GM12878 (cell line): ENCODE results near the gene TMEM150B. TPM values are rescaled to one million over a fixed set of nuclear protein-coding genes. Genes with fewer than 3 reads are reported as not detected.

Source experiments
- ATAC-seq: fragments of 200-7000 bp; cut with Tn5 transposase; 3 replicates; pipeline ENCODE4 v1.9.1; 2020; ENCODE audit warnings: mild to moderate bottlenecking, moderate library complexity
- BruUV-seq: library from RNA; stranded (reverse); fragments of 400-500 nt; replicated peaks from 2 replicates; lab custom pipeline; 2021; lab: Mats Ljungman, UMichigan
- CTCF ChIA-PET: fragments of 300-600 bp; sonication (Branson Sonifier 250); formaldehyde crosslinking; extraction: SDS; loops from one replicate; lab custom pipeline; 2021; ENCODE audit warnings: inconsistent platforms; lab: Yijun Ruan, JAX
- POLR2A ChIA-PET: fragments of 350-600 bp; formaldehyde crosslinking; extraction: SDS; loops from one replicate; lab custom pipeline; 2021; ENCODE audit warnings: inconsistent platforms; lab: Charles Lee
- RAD21 ChIA-PET: fragments of 300-600 bp; sonication (Branson Sonifier 250); formaldehyde crosslinking; loops from one replicate; lab custom pipeline; 2023; ENCODE audit warnings: antibody characterized with exemption; ENCODE audit not compliant: unreplicated experiment; lab: Charles Lee
- SMC1A ChIA-PET: fragments of 300-600 bp; sonication (Branson Sonifier 250); formaldehyde crosslinking; loops from one replicate; lab custom pipeline; 2023; ENCODE audit not compliant: unreplicated experiment, uncharacterized antibody; lab: Charles Lee
- DNase-seq: peaks from one replicate; pipeline ENCODE4 v3.0.0-alpha.2; 2011; ENCODE audit warnings: low read depth, low spot score
- FAIRE-seq: peaks from 3 replicates; lab custom pipeline; 2011; peaks lifted over from hg19 to GRCh38; lab: Jason Lieb, UNC
- H2AFZ ChIP-seq: 2 replicates; pipeline ENCODE4 v1.6.0; 2011; ENCODE audit warnings: low read depth, low read length, control low read depth; ENCODE audit not compliant: control insufficient read depth
- H3K27ac ChIP-seq: 2 replicates; pipeline ENCODE4 v1.5.1; 2011; ENCODE audit warnings: control low read depth; ENCODE audit not compliant: control insufficient read depth, insufficient read depth
- H3K27me3 ChIP-seq, 2 experiments: replicated peaks in 1 of 2; 2 replicates each; pipeline versions ENCODE4 v1.6.0 to v1.6.1; 2011; ENCODE audit warnings: low read length in 1 of 2; ENCODE audit not compliant: control insufficient read depth in 2 of 2, insufficient read depth in 2 of 2
- H3K36me3 ChIP-seq, 2 experiments: 2 replicates each; pipeline ENCODE4 v1.5.1; 2011; ENCODE audit warnings: low read length in 1 of 2; ENCODE audit not compliant: control insufficient read depth in 2 of 2, insufficient read depth in 2 of 2
- H3K4me1 ChIP-seq: 2 replicates; pipeline ENCODE4 v1.6.1; 2011; ENCODE audit warnings: mild to moderate bottlenecking, low read length, moderate library complexity, mixed read lengths; ENCODE audit not compliant: control insufficient read depth, insufficient read depth
- H3K4me2 ChIP-seq: 2 replicates; pipeline ENCODE4 v1.6.0; 2011; ENCODE audit warnings: control low read depth; ENCODE audit not compliant: control insufficient read depth, insufficient read depth
- H3K4me3 ChIP-seq: fragments of 200-600 bp; sonication (generic); 2 replicates; pipeline ENCODE4 v1.5.1; 2016
- H3K79me2 ChIP-seq: 2 replicates; pipeline ENCODE4 v1.6.0; 2011; ENCODE audit warnings: low read length; ENCODE audit not compliant: control insufficient read depth, insufficient read depth
- H3K9ac ChIP-seq: 2 replicates; pipeline ENCODE4 v1.8.0; 2011; ENCODE audit warnings: low read length, control low read depth, mixed read lengths; ENCODE audit not compliant: control insufficient read depth, insufficient read depth
- H3K9me3 ChIP-seq: replicated peaks from 3 replicates; pipeline ENCODE4 v1.5.1; 2011; ENCODE audit warnings: mild to moderate bottlenecking, low read length; ENCODE audit not compliant: control insufficient read depth, insufficient read depth
- H4K20me1 ChIP-seq: 2 replicates; pipeline ENCODE4 v1.6.0; 2011; ENCODE audit not compliant: control insufficient read depth, insufficient read depth
- CREM ChIP-seq: IDR thresholded peaks from 2 replicates; pipeline ENCODE4 v1.6.1; 2014; ENCODE audit warnings: antibody characterized with exemption, low read depth
- E4F1 ChIP-seq: fragments of 450-650 bp; IDR thresholded peaks from 2 replicates; pipeline ENCODE4 v1.6.1; 2018; ENCODE audit warnings: borderline replicate concordance, mild to moderate bottlenecking; ENCODE audit not compliant: partially characterized antibody
- EGR1 ChIP-seq, 2 experiments: IDR thresholded peaks; 1 replicate in 1 of 2; 2 replicates in 1 of 2; pipeline ENCODE4 v1.6.1; 2011 to 2012; ENCODE audit warnings: low read depth in 2 of 2, low read length in 2 of 2, borderline replicate concordance in 1 of 2, mild to moderate bottlenecking in 1 of 2, moderate library complexity in 1 of 2
- FOXK2 ChIP-seq: fragments of 450-650 bp; IDR thresholded peaks from 2 replicates; pipeline ENCODE4 v1.6.1; 2017; ENCODE audit warnings: mild to moderate bottlenecking, moderate library complexity
- KAT2A ChIP-seq: conservative IDR thresholded peaks from 2 replicates; pipeline ENCODE4 v1.6.1; 2011; ENCODE audit warnings: low read depth, low read length; ENCODE audit not compliant: control insufficient read depth
- NR2C2 ChIP-seq: IDR thresholded peaks from 2 replicates; pipeline ENCODE4 v1.6.1; 2011; ENCODE audit warnings: borderline replicate concordance, low read depth; ENCODE audit not compliant: control insufficient read depth, insufficient read length
- SMAD5 ChIP-seq: IDR thresholded peaks from 2 replicates; pipeline ENCODE4 v1.6.1; 2016; ENCODE audit warnings: antibody characterized with exemption, low read depth
- TBL1XR1 ChIP-seq: IDR thresholded peaks from 2 replicates; pipeline ENCODE4 v1.6.1; 2012; ENCODE audit warnings: low read depth, low read length, improper control_type of control experiment
- ZBTB40 ChIP-seq: fragments of 450-650 bp; IDR thresholded peaks from 2 replicates; pipeline ENCODE4 v1.6.1; 2016; ENCODE audit warnings: mild to moderate bottlenecking, moderate library complexity, borderline replicate concordance
- WGBS: methylation state at CpG from one replicate; pipeline ENCODE4 v1.1.6; 2016; ENCODE audit warnings: low lambda C conversion rate; ENCODE audit not compliant: insufficient replicate concordance, insufficient coverage; ENCODE audit errors: missing lambda C conversion rate; 5-methylcytosine and 5-hydroxymethylcytosine counted together
- in situ Hi-C: fragments of 300-500 bp; cut with MboI; formaldehyde crosslinking; loops from 9 replicates; pipeline ENCODE4 v1.14.3; 2018; ENCODE audit warnings: mixed read lengths
- intact Hi-C: fragments of 100-400 bp; cut with micrococcal nuclease; formaldehyde crosslinking; loops from one replicate; pipeline ENCODE4 v1.14.2; 2022; ENCODE audit not compliant: unreplicated experiment
- polyA plus RNA-seq, 11 experiments: library from polyadenylated mRNA; depleted of rRNA in 4 of 11; unstranded in 6 of 11; stranded (reverse) in 5 of 11; fragments of >200 nt; fragmentation: Nextera tagmentation in 4 of 11; fragmentation: Illumina TruSeq in 1 of 11; extraction: Ambion mirVana in 4 of 11; extraction: Trizol in 1 of 11; gene quantifications; 1 replicate in 1 of 11; 2 replicates in 10 of 11; pipeline versions ENCODE4 v1.2.1 to v1.2.3, GENCODE V29; 2011 to 2016; ENCODE audit warnings: inconsistent platforms in 2 of 11, missing spikeins in 2 of 11, low read depth in 1 of 11
- total RNA-seq, 4 experiments: library from RNA; depleted of rRNA in 3 of 4; stranded (reverse); fragments of >200 nt in 3 of 4; fragmentation: Illumina TruSeq in 1 of 4; extraction: Trizol in 1 of 4; gene quantifications; 2 replicates each; pipeline versions ENCODE4 v1.2.1 to v1.2.3, GENCODE V29; 2013 to 2021

The TMEM150B gene
- total and polyA plus RNA-seq, 10 of the 15 experiments (the other 5 are each of a cell fraction or from before 2014, with no cell fraction given): 0.09 to 0.23 (median 0.18) TPM; not detected in 6

- Histone ChIP-seq H3K27me3 (peaks cover 4 to 13% of the 10 kb centered on the region in 2 experiments; a peak in 3 of 4 replicates), H3K36me3 (no peaks in the 10 kb centered on the region), H4K20me1 (no peaks in the 10 kb centered on the region; the same call in 1 of the 2 replicates), H3K9me3 (no peaks in the 10 kb centered on the region), H3K4me1 (no peaks in the 10 kb centered on the region; the same call in 1 of the 2 replicates), H2AFZ (no peak overlapping the region), H3K9ac (no peak overlapping the region), H3K79me2 (no peaks in the 10 kb centered on the region), H3K27ac (no peak overlapping the region), H3K4me2 (no peak overlapping the region), H3K4me3 (no peak overlapping the region)
- SMC1A ChIA-PET: interaction anchor here (1.1 kb wide), 1 partner anchor 13 kb away, joined by 3 read pairs; the partner anchor contains the start of gene KMT5C
- in situ Hi-C loops (no loop called here), intact Hi-C loops (no loop called here)
- BruUV-seq: no TSS peak
- 0% methylated on average over 6 of the region's 6 CpGs for WGBS
- TF ChIP-seq SMAD5 (no peak), CREM (no peak), NR2C2 (no peak), KAT2A (no peak)
- DNase-seq: no peak
- FAIRE-seq: no peak
- RAD21 ChIA-PET: no interaction called here
- CTCF ChIA-PET: no interaction called here
- POLR2A ChIA-PET: no interaction called here
- no peak for ATAC-seq
Measured at GRCh38 chr19:55352040-55352439, 26.9 kb upstream of the TMEM150B start.

- Histone ChIP-seq H3K27me3 (peaks cover 4 to 11% of the 10 kb centered on the region in 2 experiments; a peak in 3 of 4 replicates), H3K9ac (no peak overlapping the region), H3K9me3 (no peaks in the 10 kb centered on the region), H3K36me3 (no peaks in the 10 kb centered on the region; a peak in 1 of 4 replicates), H3K27ac (no peak overlapping the region), H3K4me1 (no peaks in the 10 kb centered on the region; the same call in 1 of the 2 replicates), H3K79me2 (no peaks in the 10 kb centered on the region), H2AFZ (no peak overlapping the region), H3K4me3 (no peak overlapping the region), H4K20me1 (no peaks in the 10 kb centered on the region; the same call in 1 of the 2 replicates), H3K4me2 (no peak overlapping the region)
- SMC1A ChIA-PET: no interaction called here
- WGBS: 36% methylated on average over 11 of the region's 11 CpGs
- no peak for ATAC-seq
- DNase-seq: no peak
- CTCF ChIA-PET: interaction anchor here (1.0 kb wide), 1 partner anchor 11 kb away, joined by 3 read pairs; the partner anchor contains the start of gene KMT5C
- intact Hi-C loops (no loop called here), in situ Hi-C loops (no loop called here)
- POLR2A ChIA-PET: interaction anchor here (0.5 to 1.0 kb wide), 2 partner anchors 12 to 38 kb away, joined by 6 read pairs; partner anchors contain the start of gene KMT5C
- BruUV-seq: no TSS peak
- TF ChIP-seq TBL1XR1 (no peak), E4F1 (no peak), EGR1 (IDR thresholded peaks at IDR 0.05; ENCODE audit: borderline replicate concordance in 1 of 2, low read depth in 2 of 2, low read length in 2 of 2) (no peak), ZBTB40 (no peak), FOXK2 (no peak)
- no peak for FAIRE-seq
- RAD21 ChIA-PET: no interaction called here
Measured at GRCh38 chr19:55350620-55351315, 25.6 kb upstream of the TMEM150B start.
